Mesothelial cell of epicardium (in vitro differentiated cells): ENCODE results near the gene TTF1. TPM values are rescaled to one million over a fixed set of nuclear protein-coding genes. Genes with fewer than 3 reads are reported as not detected.

Experiments
- DNase-seq, 2 experiments: peaks; one replicate each; pipeline ENCODE4 v3.0.0; 2021; ENCODE audit warnings: low spot score in 2 of 2; ENCODE audit not compliant: unreplicated experiment in 2 of 2
- H3K27ac Mint-ChIP-seq: 2 replicates; pipeline ENCODE4 v1.8.0; 2021; ENCODE audit warnings: mixed read lengths
- H3K27me3 Mint-ChIP-seq: 2 replicates; pipeline ENCODE4 v1.8.0; 2021; ENCODE audit warnings: low read depth, mixed read lengths
- H3K36me3 Mint-ChIP-seq: 2 replicates; pipeline ENCODE4 v1.8.0; 2021; ENCODE audit warnings: mixed read lengths
- H3K4me1 Mint-ChIP-seq: 2 replicates; pipeline ENCODE4 v1.8.0; 2021; ENCODE audit warnings: mixed read lengths
- H3K4me3 Mint-ChIP-seq: 2 replicates; pipeline ENCODE4 v1.8.0; 2021; ENCODE audit warnings: mild to moderate bottlenecking, moderate library complexity, mixed read lengths
- H3K9me3 Mint-ChIP-seq: 2 replicates; pipeline ENCODE4 v1.8.0; 2021; ENCODE audit warnings: mixed read lengths
- total RNA-seq: library from RNA; stranded (reverse); gene quantifications from 3 replicates; pipeline ENCODE4 v1.2.1, GENCODE V29; 2021
- TF ChIP-seq, protein P1 (sequence below): fragments of 200-600 bp; sonication (generic); IDR thresholded peaks from one replicate; pipeline ENCODE4 v1.5.0; 2021; ENCODE audit warnings: antibody characterized with exemption; ENCODE audit not compliant: unreplicated experiment

TTF1 gene, protein sequence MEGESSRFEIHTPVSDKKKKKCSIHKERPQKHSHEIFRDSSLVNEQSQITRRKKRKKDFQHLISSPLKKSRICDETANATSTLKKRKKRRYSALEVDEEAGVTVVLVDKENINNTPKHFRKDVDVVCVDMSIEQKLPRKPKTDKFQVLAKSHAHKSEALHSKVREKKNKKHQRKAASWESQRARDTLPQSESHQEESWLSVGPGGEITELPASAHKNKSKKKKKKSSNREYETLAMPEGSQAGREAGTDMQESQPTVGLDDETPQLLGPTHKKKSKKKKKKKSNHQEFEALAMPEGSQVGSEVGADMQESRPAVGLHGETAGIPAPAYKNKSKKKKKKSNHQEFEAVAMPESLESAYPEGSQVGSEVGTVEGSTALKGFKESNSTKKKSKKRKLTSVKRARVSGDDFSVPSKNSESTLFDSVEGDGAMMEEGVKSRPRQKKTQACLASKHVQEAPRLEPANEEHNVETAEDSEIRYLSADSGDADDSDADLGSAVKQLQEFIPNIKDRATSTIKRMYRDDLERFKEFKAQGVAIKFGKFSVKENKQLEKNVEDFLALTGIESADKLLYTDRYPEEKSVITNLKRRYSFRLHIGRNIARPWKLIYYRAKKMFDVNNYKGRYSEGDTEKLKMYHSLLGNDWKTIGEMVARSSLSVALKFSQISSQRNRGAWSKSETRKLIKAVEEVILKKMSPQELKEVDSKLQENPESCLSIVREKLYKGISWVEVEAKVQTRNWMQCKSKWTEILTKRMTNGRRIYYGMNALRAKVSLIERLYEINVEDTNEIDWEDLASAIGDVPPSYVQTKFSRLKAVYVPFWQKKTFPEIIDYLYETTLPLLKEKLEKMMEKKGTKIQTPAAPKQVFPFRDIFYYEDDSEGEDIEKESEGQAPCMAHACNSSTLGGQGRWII
- total RNA-seq: 14.1 to 15.6 TPM (median 15.5 TPM) in 3 replicates

DNA sequence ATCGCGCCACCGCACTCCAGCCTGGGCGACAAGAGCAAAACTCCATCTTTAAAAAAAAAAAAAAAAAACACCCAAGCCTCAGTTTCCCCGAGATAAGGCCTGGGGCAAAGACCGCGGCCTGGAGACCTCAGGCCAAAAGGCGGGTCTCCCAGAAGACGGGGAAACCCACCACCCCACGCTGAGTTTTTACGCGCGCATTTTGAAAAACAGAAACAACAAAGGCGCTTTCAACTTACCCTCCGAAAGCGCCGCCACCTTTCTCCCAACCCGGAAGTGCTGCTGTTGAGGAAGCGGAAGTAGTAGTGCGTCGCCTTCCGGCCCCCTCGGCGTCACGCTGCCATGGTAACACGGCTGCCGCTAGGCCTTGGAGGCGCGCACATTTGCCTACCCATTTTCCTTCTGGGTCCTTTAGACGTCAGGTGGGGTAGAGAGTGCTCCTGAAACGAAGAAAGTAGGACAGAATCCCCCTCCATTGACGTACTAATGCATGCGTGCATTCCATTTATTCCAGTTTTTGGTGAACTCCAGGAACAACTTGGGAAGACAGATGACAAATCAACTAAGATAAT is at the start of gene TTF1:
Gene TTF1 (minus strand): TSS at position 287 of the 569 bp plus-strand sequence. CDS start 4,019 bp downstream, outside the sequence.
- TF ChIP-seq, protein P1, sequence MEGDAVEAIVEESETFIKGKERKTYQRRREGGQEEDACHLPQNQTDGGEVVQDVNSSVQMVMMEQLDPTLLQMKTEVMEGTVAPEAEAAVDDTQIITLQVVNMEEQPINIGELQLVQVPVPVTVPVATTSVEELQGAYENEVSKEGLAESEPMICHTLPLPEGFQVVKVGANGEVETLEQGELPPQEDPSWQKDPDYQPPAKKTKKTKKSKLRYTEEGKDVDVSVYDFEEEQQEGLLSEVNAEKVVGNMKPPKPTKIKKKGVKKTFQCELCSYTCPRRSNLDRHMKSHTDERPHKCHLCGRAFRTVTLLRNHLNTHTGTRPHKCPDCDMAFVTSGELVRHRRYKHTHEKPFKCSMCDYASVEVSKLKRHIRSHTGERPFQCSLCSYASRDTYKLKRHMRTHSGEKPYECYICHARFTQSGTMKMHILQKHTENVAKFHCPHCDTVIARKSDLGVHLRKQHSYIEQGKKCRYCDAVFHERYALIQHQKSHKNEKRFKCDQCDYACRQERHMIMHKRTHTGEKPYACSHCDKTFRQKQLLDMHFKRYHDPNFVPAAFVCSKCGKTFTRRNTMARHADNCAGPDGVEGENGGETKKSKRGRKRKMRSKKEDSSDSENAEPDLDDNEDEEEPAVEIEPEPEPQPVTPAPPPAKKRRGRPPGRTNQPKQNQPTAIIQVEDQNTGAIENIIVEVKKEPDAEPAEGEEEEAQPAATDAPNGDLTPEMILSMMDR: no peak
- Mint-ChIP-seq H3K4me3 (peak within 1 kb of the TSS; percentile 92), H3K27ac (peak within 1 kb of the TSS; percentile 76), H3K4me1 (peaks cover 19% of the 10 kb centered on the region), H3K9me3 (no peaks in the 10 kb centered on the region), H3K36me3 (peaks cover 13% of the 10 kb centered on the region), H3K27me3 (peaks cover 32% of the 10 kb centered on the region)
- DNase-seq: peak; percentile 74 to 85

DNA sequence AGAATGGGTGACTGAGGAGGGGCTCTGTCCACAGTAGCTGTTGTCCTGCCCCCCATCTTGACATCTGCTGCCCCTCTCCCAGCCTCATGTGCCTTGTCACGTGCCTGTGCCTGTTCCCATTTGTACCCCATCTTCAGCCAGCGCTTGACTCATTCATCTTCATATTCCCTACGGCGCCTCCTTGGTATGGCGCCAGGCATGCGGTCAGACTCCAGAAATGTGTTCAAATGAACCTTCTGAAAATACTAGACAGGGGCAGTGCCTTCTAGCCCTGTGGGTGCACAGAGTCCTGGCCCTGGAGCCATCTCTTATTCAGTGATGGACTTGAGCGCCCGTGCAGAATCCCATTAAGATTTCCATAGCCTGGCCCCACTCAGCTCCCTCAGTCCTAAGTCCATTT is 49.6 kb upstream of the TTF1 start:
- TF ChIP-seq, protein P1: no peak
- H3K27ac Mint-ChIP-seq: no peak overlapping the region
- H3K9me3 Mint-ChIP-seq: no peaks in the 10 kb centered on the region
- H3K36me3 Mint-ChIP-seq: no peaks in the 10 kb centered on the region
- H3K4me1 Mint-ChIP-seq: peaks cover 11% of the 10 kb centered on the region
- no peak for DNase-seq
- peaks cover 43% of the 10 kb centered on the region for H3K27me3 Mint-ChIP-seq
- H3K4me3 Mint-ChIP-seq: no peak overlapping the region

DNA sequence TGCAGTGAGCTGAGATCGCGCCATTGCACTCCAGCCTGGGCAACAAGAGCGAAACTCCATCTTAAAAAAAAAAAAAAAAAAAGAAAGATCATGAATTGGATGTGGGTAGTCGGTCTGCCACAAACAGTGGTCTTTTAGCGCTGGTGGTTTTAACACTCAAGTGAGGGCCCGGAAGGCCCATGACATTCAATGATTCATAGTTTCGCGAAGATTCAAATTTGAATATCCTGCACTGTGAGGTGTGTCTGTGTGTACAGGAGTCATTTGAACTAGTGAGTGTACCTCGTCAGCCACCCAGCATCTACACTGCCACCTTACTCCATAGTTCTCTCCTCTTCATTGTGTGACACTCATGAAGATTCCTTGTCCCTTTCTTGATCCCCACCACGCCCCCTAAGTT is 44.6 kb upstream of the TTF1 start:
- no peaks in the 10 kb centered on the region for H3K9me3 Mint-ChIP-seq
- TF ChIP-seq, protein P1: no peak
- no peaks in the 10 kb centered on the region for H3K36me3 Mint-ChIP-seq
- no peaks in the 10 kb centered on the region for H3K4me1 Mint-ChIP-seq
- H3K27me3 Mint-ChIP-seq: peaks cover 83% of the 10 kb centered on the region
- no peak overlapping the region for H3K4me3 Mint-ChIP-seq
- H3K27ac Mint-ChIP-seq: no peak overlapping the region
- DNase-seq: no peak

DNA sequence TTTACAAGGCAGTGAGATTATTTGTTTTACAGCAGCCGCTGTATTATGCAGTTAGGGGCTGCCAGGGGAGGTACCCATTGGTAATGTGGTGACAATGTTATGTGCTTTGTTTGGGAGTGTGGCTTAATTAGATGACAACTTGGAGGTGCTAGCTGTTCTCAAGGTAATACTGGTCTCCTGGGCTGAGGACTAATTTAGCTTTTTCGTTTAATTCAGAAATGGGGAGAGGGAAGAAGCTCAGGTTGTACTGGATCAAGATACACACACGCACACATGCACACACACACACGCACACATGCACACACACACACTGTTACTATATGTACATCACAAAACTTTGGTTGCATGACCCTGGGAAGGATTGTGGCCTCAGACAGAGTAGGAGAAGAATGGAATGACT is 41.3 kb upstream of the TTF1 start:
- TF ChIP-seq, protein P1: no peak
- Mint-ChIP-seq H3K4me1 (no peaks in the 10 kb centered on the region), H3K27ac (no peak overlapping the region), H3K36me3 (no peaks in the 10 kb centered on the region), H3K9me3 (no peaks in the 10 kb centered on the region), H3K4me3 (no peak overlapping the region), H3K27me3 (peaks cover 78% of the 10 kb centered on the region)
- no peak for DNase-seq

DNA sequence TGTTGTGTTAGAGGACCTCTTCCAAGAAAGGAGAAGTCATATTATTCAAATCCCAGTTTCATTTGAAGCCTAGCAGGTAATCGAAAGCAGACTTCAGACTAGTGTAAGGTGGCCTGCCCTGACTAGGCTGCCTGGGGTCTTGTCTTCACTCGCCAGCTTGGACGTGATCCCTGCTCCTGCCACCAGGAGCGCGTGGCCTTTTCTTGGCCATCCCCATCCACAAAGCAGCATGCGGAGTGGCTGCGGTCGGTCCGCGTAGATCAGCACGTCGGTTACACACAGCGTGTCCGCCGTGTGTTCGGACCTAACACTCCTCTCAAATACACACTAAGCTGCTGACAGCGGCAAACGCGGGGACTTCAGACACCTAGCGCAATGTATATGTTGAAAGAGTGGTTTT is 40.7 kb upstream of the TTF1 start:
- H3K36me3 Mint-ChIP-seq: no peaks in the 10 kb centered on the region
- no peak overlapping the region for H3K4me3 Mint-ChIP-seq
- DNase-seq: no peak
- TF ChIP-seq, protein P1: peak; percentile 21
- H3K27ac Mint-ChIP-seq: no peak overlapping the region
- H3K9me3 Mint-ChIP-seq: no peaks in the 10 kb centered on the region
- H3K4me1 Mint-ChIP-seq: no peaks in the 10 kb centered on the region
- H3K27me3 Mint-ChIP-seq: peaks cover 76% of the 10 kb centered on the region
